Stimulated activated CD8-positive, alpha-beta memory T cell treated with anti-CD3 and anti-CD28 coated beads, Interleukin-15, amount 100 ng/mL, for 48 hours (primary cell): ENCODE measurements around the gene CRTAC1.
"Not testable (repeated sequence)": the region's sequence is repeated elsewhere in the genome, so short reads cannot be mapped to it uniquely, and the experiment has no call there.

Experiments
- DNase-seq, 2 donors: peaks; one replicate each; pipeline ENCODE4 v3.0.0-alpha.2; 2020; ENCODE audit warnings: low read depth in 2 of 2

CRTAC1 gene

DNA sequence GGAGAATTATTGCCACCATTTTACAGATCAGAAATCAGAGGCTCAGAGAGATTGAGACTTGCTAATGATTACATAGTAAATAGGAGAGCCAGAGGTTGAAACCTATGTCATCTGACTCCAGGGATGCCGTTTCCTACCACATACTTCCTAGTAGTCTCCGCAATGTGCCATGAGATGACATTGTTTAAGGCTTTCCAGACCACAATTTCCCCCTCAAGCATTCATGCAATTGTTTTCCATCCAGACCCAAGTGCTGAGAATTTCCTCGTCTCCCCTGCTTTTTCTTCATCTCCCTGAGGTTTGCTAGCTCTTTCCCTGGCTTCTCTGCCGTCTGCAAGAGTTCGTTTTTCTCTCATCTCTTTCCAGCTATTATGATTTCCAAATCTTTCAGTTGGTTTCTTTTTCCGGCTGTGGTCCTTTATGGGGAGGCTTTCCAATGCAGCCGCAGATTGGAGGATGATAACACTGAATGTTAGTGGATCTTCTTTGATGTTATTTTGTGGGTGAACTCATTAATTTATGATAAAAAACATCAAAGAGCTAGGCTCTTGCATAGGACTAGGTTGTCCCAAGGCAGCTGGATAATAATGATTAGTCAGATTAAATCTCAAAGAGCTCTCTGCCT, 187.7 kb downstream of the CRTAC1 start:
- no peak for DNase-seq

DNA sequence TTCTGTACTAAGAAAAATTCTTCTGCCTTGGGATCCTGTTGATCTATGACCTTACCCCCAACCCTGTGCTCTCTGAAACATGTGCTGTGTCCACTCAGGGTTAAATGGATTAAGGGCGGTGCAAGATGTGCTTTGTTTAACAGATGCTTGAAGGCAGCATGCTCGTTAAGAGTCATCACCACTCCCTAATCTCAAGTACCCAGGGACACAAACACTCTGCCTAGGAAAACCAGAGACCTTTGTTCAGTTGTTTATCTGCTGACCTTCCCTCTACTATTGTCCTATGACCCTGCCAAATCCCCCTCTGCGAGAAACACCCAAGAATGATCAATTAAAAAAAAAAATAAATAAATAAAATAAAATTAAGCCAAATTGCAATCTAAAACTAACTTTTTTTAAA, 188.3 kb downstream of the CRTAC1 start:
- not testable (repeated sequence) for DNase-seq

GRCh38 chr10:97841166-97841565, 189.3 kb downstream of the CRTAC1 start:
- not testable (repeated sequence) for DNase-seq

- no peak for DNase-seq
Observed at GRCh38 chr10:97838091-97838490, 192.3 kb downstream of the CRTAC1 start.

DNA sequence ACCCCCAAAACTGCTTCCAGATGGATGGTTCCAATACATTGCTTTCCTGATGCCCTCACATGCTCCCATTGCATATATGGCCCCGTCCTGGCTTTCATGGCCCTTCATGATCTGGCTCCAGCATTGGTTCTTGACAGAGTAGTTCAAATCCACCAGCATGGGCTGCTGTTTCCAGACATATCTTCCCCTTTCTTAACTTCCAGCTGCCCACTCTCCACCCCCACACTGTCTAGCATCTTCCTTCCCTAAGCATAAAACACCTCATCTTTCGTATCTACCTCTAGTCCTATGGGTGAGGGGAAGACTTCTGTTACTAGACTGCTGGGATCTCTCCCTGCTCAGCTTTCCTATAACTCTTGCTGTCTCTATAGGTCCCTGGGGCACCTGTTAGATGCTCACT, 194.0 kb downstream of the CRTAC1 start:
- DNase-seq: no peak

DNA sequence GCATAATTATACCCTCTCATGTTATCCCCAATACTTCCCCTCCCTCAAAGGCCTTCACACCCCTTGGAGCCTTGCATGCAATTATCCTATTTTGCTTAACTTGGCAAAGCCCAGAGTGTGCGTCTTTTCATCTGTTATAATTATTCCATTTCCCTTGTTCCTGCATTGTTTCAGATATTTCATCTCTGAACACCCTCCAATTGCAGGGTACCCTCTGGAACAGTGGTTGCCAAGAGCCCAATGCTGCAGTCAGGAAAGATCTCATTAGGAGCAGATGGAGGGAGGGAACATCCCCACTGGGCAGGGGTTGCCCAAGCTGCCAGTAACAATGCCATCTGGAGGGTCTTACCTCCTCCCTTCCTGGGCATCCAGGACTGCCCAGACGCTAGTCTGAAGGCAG, 199.2 kb downstream of the CRTAC1 start:
- DNase-seq: no peak

- DNase-seq: no peak
Observed at GRCh38 chr10:97830064-97830463, 200.4 kb downstream of the CRTAC1 start.

DNA sequence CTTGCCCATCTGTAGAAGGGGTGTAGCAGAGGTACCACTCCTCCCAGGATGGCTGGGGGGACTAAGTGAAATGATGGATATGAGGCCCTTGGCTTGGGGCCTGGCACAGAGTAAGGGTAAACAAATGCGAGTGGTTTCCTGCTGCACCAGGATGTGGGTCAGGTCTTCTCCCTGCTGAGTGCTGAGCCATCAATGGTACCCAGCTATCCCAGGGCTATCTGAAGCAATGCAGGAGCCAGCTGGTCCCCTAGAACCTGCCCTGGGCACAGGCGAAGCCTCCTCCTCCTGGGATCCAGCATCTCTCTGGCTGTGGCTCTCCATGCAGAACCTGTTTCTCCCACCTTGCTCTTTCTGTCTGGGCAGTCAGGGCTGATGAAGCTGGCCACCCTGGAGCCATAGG, 201.7 kb downstream of the CRTAC1 start:
- DNase-seq: no peak

DNA sequence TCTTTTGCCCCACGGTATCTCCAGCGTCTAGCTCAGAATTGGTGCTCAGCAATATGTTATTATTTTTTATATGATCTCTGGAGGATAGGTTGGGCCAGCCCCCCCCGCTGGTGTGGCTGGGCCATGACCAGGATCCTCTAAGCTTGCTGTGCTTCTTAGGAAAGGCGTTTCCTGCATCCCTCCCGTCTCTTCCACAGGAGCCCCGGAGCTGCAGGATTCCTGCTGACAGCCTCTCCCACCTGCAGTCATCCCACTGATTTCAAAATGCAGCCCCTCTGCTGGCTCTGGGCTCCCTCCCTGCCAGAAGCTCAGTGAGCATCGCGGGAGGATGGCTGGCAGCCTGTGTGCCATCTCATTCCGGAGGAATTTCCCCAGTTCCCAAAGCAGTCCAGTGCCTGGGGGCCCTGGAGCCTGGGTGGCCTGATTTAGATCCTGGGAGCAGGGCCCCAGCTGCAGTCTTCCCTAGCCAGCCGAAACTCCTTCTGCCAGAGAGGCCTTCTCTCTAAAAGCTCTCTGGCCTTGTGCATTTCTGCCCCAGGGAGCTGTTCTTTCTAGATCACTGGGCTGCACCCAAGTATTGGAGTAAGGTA, 202.6 kb downstream of the CRTAC1 start:
- no peak for DNase-seq

- no peak for DNase-seq
Observed at GRCh38 chr10:97826892-97827291, 203.5 kb downstream of the CRTAC1 start.

DNA sequence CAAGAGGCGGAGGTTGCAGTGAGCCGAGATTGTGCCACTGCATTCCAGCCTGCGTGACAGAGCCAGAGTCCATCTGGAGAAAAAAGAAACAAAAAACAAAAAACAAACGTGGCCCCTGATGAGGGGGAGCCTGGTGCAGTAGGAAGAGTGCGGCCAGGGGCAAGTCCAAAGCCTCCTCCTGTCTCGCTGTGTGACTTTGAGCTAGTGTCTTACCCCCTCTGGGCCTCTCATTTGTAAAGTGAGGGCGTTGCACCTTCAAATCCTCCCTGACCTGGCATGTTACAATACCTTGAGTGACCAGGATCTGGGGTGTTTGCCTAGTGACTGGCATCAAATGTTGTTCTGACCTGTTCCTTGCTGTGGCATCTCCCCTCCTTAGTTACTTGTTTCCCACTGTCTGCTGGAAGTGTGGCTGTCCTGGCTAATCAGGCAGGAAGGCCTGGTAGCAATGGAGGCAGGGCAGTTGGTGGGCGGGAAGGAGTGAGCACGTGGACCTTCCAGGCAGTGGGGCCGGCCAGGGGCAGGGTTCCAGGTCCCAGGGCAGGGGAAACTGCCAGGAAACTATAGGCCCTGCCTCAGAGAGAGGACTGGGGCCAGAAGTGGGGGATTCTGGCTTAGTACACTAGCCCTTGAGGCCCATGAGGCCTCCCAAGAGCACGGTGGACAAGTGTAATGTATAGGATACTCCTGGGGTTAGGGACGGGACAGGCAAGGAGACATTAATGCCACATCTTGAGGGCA, 205.2 kb downstream of the CRTAC1 start:
- no peak for DNase-seq

- no peak for DNase-seq
Observed at GRCh38 chr10:97823734-97824133, 206.7 kb downstream of the CRTAC1 start.

DNA sequence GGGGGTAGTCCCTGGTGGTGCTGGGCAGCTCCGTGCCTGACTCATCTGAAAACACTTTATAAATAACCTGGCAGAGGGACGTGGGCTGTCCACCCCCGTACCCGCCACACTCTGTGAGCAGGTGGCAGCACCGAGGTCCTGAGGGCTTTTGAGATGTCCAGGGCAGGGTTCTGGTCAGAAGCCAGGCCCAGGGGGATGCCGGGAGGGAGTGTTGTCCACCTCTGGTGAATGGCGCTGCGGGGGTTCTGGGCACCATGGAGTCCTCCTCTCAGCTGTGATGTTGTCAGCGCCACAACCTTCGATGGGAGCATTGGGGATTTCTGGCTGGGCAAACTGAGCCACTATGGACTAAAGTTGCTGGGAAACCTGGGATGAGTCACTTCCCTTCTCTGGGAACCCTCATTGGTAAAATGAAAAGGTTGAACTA, 208.1 kb downstream of the CRTAC1 start:
- DNase-seq: no peak

DNA sequence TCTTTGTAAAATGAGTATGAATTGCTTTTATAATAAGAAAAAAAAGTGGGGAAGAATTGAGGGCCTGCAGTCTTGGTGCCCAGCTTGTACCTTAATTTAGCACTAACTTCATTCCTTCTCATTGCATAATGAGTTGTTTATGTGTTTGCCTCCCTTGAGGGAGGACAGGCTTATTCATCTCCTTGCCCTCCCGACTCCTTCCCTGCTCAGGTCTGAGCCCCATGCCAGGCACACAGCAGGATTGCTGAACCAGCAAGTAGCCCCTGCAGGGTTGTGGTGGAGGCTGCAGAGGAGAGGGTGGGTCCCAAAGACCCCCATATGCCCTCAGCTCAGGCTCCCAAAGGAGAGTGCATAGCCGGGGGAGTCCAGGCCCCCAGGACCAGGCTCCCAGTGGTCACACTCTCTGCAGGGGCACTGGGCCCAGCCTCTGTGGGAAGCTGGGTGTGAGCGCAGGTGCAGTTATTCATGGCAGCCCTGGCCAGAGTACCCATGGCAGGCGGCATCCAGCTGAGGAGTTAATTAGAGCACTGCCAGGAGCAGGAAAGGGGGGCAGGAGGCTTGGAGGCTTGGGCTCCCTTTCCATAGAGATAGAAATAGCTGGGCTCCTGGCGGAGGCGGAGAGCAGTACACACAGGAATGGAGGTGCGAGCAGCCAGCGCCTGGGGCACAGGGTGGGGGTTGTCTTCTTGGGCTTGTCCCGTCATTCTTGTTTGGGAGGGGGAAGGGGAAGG, 208.9 kb downstream of the CRTAC1 start:
- no peak for DNase-seq

GRCh38 chr10:97820096-97820704, 210.2 kb downstream of the CRTAC1 start:
- no peak for DNase-seq

GRCh38 chr10:97818572-97818971, 211.8 kb downstream of the CRTAC1 start:
- no peak for DNase-seq

DNA sequence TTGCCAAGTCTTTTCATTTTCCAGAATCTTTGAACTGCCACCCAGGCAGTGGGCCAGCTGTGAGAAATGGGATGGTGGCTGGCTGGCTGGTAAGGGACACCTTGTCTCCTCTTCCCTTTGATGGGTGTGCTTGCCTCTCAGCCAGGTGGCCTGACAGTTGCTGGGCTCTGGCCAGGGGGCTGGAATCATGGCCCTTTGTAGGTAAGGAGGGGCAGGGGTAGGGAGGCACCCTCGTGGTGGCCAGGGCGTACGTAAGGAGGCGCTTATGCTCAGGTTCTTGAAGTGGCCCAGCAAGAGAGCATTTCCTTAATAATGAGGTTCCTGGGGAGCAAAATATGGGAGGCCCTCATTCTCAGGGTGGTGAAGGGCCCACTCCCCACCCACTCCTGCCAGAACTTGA, 213.8 kb downstream of the CRTAC1 start:
- no peak for DNase-seq
